Esophagus squamous epithelium (tissue), 4 donors: ENCODE results near the gene TNIP1.

ENCODE experiments used
- CTCF ChIP-seq, 6 experiments: fragments of 450-650 bp in 4 of 6; fragments of 200-600 bp in 2 of 6; sonication (generic) in 2 of 6; IDR thresholded peaks; one replicate each; pipeline ENCODE4 v1.5.1; 2016 to 2019; ENCODE audit warnings: antibody characterized with exemption in 6 of 6, mild to moderate bottlenecking in 4 of 6, moderate library complexity in 4 of 6
- POLR2A ChIP-seq, 4 donors: fragments of 450-650 bp; IDR thresholded peaks; one replicate each; pipeline ENCODE4 v1.6.1; 2017; ENCODE audit warnings: antibody characterized with exemption in 4 of 4, mild to moderate bottlenecking in 4 of 4, moderate library complexity in 3 of 4

- TF ChIP-seq CTCF (IDR thresholded peaks at IDR 0.05): no peak
- TF ChIP-seq POLR2A (IDR thresholded peaks at IDR 0.05): no peak
These were observed 7.6 kb downstream of the TNIP1 start for GRCh38 chr5:151073280-151073679.
